Activated naive CD4-positive, alpha-beta T cell (primary cell): Measurements from ENCODE around the gene POLN.

Experiments used
- DNase-seq, 4 experiments: peaks; one replicate each; lab custom pipeline; 2025; lab: John Stamatoyannopoulos, UW

The POLN gene

GRCh38 chr4:2070421-2071251 is 171.3 kb downstream of the POLN start:
- no peak for DNase-seq

- no peak for DNase-seq
Measured at GRCh38 chr4:2069986-2070385, 171.9 kb downstream of the POLN start.

- no peak for DNase-seq
Measured at GRCh38 chr4:2069161-2069971, 172.6 kb downstream of the POLN start.

GRCh38 chr4:2068566-2068965 is 173.4 kb downstream of the POLN start:
- no peak for DNase-seq

GRCh38 chr4:2068198-2068470 is 173.8 kb downstream of the POLN start:
- DNase-seq: no peak

- no peak for DNase-seq
Measured at GRCh38 chr4:2067446-2068197, 174.3 kb downstream of the POLN start.

- DNase-seq: no peak
Measured at GRCh38 chr4:2066571-2067445, 175.1 kb downstream of the POLN start.

GRCh38 chr4:2066011-2066551 is 175.8 kb downstream of the POLN start:
- no peak for DNase-seq

- DNase-seq: no peak
Measured at GRCh38 chr4:2065106-2065930, 176.6 kb downstream of the POLN start.

GRCh38 chr4:2064276-2064991 is 177.5 kb downstream of the POLN start:
- no peak for DNase-seq

- DNase-seq: no peak
Measured at GRCh38 chr4:2063557-2064275, 178.2 kb downstream of the POLN start.

GRCh38 chr4:2062808-2063524 is 179.0 kb downstream of the POLN start:
- DNase-seq: no peak

GRCh38 chr4:2062168-2062807 is 179.6 kb downstream of the POLN start:
- no peak for DNase-seq

- no peak for DNase-seq
Measured at GRCh38 chr4:2061186-2062131, 180.5 kb downstream of the POLN start.

- no peak for DNase-seq
Measured at GRCh38 chr4:2060611-2061185, 181.2 kb downstream of the POLN start.
